ENCODE results near the gene RAP2A.

Gene RAP2A

DNA sequence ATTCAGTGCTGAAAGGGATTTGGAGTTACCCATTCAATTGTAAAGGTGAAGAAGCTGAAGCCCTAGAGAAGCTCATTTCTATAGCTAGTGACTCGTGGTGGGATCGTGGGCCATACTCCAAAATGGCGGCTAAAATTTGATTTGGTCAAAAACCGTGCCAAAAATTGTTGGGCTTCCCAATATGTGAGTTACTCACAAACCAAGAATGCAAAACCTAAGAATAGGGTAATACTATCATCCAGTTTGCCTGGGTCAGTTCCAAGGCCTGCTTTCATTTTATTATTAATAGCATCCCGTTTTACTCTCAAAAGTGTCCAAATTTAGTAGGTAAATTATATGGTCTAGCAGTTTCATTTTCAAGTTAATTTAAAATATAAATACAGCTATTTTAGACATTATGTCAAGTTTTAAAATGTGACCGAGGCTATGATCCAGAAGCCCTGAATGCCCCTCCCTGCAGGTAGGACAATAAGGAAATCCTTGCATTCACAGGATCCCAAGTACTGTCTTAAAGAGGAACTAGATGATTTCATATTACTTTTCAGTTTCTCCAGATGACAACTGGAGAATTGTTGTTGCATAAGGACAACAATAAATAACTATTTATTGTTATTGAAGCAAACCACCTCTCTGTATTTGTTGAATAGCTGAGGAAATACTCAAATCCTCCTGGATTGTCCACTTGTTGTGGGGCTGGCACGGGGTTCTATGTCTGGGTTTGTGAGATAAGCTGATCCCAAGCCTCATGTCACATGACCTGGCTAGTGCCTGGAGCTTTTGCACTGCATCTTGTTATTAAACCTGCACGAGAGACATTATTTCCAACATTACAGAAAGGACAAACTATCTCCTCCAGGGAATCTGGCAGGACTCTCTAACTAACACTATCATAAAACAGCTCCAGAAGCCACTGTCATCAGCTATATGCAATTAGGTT, 11.6 kb upstream of the RAP2A start:
- no peak overlapping the region for H3K4me2 ChIP-seq (ENCODE audit: low read depth, low read length, poor library complexity, severe bottlenecking)
- no peaks in the 10 kb centered on the region for H3F3A ChIP-seq (ENCODE audit: insufficient read depth)
- H3K27me3 ChIP-seq (ENCODE audit: low read length) = no peaks in the 10 kb centered on the region; the same call in 1 of the 2 replicates
- no peak for TF ChIP-seq EZH2phosphoT487 (conservative IDR thresholded peaks at IDR 0.05; ENCODE audit: low read length)
- TF ChIP-seq, protein P1, sequence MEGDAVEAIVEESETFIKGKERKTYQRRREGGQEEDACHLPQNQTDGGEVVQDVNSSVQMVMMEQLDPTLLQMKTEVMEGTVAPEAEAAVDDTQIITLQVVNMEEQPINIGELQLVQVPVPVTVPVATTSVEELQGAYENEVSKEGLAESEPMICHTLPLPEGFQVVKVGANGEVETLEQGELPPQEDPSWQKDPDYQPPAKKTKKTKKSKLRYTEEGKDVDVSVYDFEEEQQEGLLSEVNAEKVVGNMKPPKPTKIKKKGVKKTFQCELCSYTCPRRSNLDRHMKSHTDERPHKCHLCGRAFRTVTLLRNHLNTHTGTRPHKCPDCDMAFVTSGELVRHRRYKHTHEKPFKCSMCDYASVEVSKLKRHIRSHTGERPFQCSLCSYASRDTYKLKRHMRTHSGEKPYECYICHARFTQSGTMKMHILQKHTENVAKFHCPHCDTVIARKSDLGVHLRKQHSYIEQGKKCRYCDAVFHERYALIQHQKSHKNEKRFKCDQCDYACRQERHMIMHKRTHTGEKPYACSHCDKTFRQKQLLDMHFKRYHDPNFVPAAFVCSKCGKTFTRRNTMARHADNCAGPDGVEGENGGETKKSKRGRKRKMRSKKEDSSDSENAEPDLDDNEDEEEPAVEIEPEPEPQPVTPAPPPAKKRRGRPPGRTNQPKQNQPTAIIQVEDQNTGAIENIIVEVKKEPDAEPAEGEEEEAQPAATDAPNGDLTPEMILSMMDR (IDR thresholded peaks at IDR 0.05; ENCODE audit: insufficient read depth, low read length, poor library complexity, severe bottlenecking) = no peak
- no peak overlapping the region for H3K4me3 ChIP-seq (ENCODE audit: insufficient read depth, low read length, poor library complexity, severe bottlenecking)
- no peak overlapping the region for H3K9ac ChIP-seq (ENCODE audit: low read length)
- no peaks in the 10 kb centered on the region for H3K9me3 ChIP-seq (ENCODE audit: insufficient read depth, low read length)
- no peaks in the 10 kb centered on the region for H4K20me1 ChIP-seq (ENCODE audit: low read depth, low read length)
- no peaks in the 10 kb centered on the region for H3K9me2 ChIP-seq (replicated peaks; ENCODE audit: insufficient read depth, low read length)
- no peak overlapping the region for H3K27ac ChIP-seq (ENCODE audit: low read depth, low read length)
- no peaks in the 10 kb centered on the region for H3K36me3 ChIP-seq (ENCODE audit: low read length)
- H2AFZ ChIP-seq (ENCODE audit: low read depth, low read length, severe bottlenecking) = no peak overlapping the region
- H3K79me2 ChIP-seq (ENCODE audit: insufficient read depth, low read length) = no peaks in the 10 kb centered on the region

GRCh38 chr13:97423300-97424045, 10.5 kb upstream of the RAP2A start:
- Histone ChIP-seq H3F3A (ENCODE audit: insufficient read depth) (no peaks in the 10 kb centered on the region), H3K79me2 (ENCODE audit: insufficient read depth, low read length) (no peaks in the 10 kb centered on the region), H3K9me2 (replicated peaks; ENCODE audit: insufficient read depth, low read length) (no peaks in the 10 kb centered on the region), H3K9me3 (ENCODE audit: insufficient read depth, low read length) (no peaks in the 10 kb centered on the region), H3K27me3 (ENCODE audit: low read length) (no peaks in the 10 kb centered on the region; the same call in 1 of the 2 replicates), H3K4me2 (ENCODE audit: low read depth, low read length, poor library complexity, severe bottlenecking) (no peak overlapping the region), H2AFZ (ENCODE audit: low read depth, low read length, severe bottlenecking) (no peak overlapping the region), H4K20me1 (ENCODE audit: low read depth, low read length) (no peaks in the 10 kb centered on the region), H3K9ac (ENCODE audit: low read length) (no peak overlapping the region), H3K4me3 (ENCODE audit: insufficient read depth, low read length, poor library complexity, severe bottlenecking) (no peak overlapping the region), H3K36me3 (ENCODE audit: low read length) (no peaks in the 10 kb centered on the region), H3K27ac (ENCODE audit: low read depth, low read length) (no peak overlapping the region)
- TF ChIP-seq EZH2phosphoT487 (conservative IDR thresholded peaks at IDR 0.05; ENCODE audit: low read length) = no peak
- TF ChIP-seq, protein P1 (IDR thresholded peaks at IDR 0.05; ENCODE audit: insufficient read depth, low read length, poor library complexity, severe bottlenecking) = no peak

DNA sequence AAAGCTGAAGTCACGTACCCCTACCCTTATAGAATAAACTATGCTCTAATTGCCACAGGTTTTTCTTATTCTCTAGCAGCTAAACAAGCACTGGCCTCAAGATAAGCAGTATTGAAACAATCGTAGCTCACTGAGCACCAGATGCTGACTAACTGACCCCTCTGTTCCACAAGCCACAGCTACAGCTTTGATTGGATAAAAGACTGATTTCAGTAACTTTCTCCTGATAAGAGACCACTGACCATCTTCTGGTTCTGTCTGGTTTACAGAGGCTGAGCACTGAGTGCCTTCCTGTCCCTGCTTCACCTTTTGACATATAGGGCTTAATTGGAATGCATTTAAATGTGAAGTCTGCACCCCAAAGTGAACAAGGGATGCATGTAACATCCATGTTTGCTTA, 8.4 kb upstream of the RAP2A start:
- Histone ChIP-seq H3F3A (ENCODE audit: insufficient read depth) (no peaks in the 10 kb centered on the region), H3K27me3 (ENCODE audit: low read length) (no peaks in the 10 kb centered on the region; the same call in 1 of the 2 replicates), H3K4me2 (ENCODE audit: low read depth, low read length, poor library complexity, severe bottlenecking) (no peak overlapping the region), H3K27ac (ENCODE audit: low read depth, low read length) (no peak overlapping the region), H3K79me2 (ENCODE audit: insufficient read depth, low read length) (no peaks in the 10 kb centered on the region), H4K20me1 (ENCODE audit: low read depth, low read length) (no peaks in the 10 kb centered on the region), H3K4me3 (ENCODE audit: insufficient read depth, low read length, poor library complexity, severe bottlenecking) (no peak overlapping the region), H2AFZ (ENCODE audit: low read depth, low read length, severe bottlenecking) (no peak overlapping the region), H3K36me3 (ENCODE audit: low read length) (no peaks in the 10 kb centered on the region), H3K9me2 (replicated peaks; ENCODE audit: insufficient read depth, low read length) (no peaks in the 10 kb centered on the region), H3K9ac (ENCODE audit: low read length) (no peak overlapping the region), H3K9me3 (ENCODE audit: insufficient read depth, low read length) (no peaks in the 10 kb centered on the region)
- TF ChIP-seq EZH2phosphoT487 (conservative IDR thresholded peaks at IDR 0.05; ENCODE audit: low read length) = no peak
- TF ChIP-seq, protein P1 (IDR thresholded peaks at IDR 0.05; ENCODE audit: insufficient read depth, low read length, poor library complexity, severe bottlenecking) = no peak

Data from SU-DHL-6 (cell line).